AG09309 (cell line): ENCODE data around the gene LTO1.
"Not testable (repeated sequence)": the region's sequence is repeated elsewhere in the genome, so short reads cannot be mapped to it uniquely, and the experiment has no call there.

Experiments used
- DNase-seq: peaks from one replicate; pipeline ENCODE4 v3.0.0-alpha.2; 2010; ENCODE audit warnings: low read depth
- H3K4me3 ChIP-seq: 2 replicates; pipeline ENCODE4 v1.5.1; 2011; ENCODE audit warnings: mild to moderate bottlenecking, low read depth, low read length, moderate library complexity; ENCODE audit not compliant: control insufficient read depth
- CTCF ChIP-seq: IDR thresholded peaks from 2 replicates; pipeline ENCODE4 v1.5.1; 2011; ENCODE audit warnings: mild to moderate bottlenecking, low read depth, low read length, inconsistent platforms; ENCODE audit not compliant: insufficient read depth, control insufficient read depth; ENCODE audit errors: missing control alignments

Gene LTO1

DNA sequence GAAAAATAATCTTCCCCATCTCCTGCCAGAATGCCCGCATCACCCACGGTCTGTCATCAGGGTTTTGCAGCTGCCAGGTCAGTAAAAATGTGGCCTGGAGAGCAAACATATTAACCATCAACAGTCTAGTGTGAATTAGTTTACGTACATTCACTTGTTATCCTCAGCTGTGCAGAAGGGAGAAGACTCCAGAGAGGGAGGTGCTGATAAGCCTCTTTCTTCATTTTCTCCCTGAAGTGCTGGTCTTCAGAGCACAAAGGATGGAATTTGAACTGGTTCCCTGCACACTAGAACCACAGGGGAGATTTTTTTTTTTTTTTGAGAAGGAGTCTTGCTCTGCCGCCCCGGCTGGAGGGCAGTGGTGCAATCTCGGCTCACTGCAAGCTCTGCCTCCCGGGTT lies 20.4 kb upstream of the LTO1 start:
- TF ChIP-seq CTCF: no peak
- H3K4me3 ChIP-seq: no peak overlapping the region
- no peak for DNase-seq

DNA sequence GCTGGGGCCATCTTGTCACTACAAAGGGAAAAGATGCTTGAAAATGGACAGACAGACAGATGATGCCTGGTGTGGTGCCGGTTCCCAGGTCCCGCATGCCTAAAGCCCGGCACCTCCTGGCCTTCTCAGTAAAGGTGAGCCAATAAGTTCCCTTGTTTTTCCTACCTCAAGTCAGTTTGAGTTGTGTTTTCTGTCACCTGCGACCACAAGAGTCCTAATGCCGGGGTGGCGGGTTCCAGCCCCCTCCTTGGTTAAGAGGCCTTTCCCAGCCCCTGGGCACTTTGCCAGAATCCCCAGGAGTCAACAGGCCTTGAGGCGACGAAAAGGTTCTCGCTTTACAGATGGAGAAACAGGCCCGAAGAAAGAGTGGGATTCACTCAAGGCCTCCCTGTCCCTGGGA lies 19.6 kb upstream of the LTO1 start:
- DNase-seq: no peak
- TF ChIP-seq CTCF: no peak
- H3K4me3 ChIP-seq: no peak overlapping the region

DNA sequence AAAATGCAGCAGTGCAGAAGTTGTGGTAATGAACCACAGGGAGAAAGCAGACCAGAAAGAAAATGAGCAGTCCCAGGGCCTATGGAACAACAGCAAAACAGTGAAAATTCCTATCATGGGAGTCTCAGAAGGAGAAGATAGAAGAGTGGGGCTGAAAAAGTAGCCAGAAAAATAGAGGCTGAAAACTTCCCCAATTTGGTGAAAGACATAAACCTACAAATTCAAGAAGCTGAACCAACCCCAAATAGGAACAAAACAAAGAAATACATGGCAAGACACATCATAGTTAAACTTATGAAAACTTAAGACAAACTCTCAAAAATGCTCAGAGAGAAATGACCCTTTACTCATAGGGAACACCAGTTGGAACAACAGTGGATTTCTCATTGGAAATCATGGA lies 17.3 kb upstream of the LTO1 start:
- DNase-seq: no peak
- TF ChIP-seq CTCF: no peak
- no peak overlapping the region for H3K4me3 ChIP-seq

GRCh38 chr11:69691463-69691862 lies 16.3 kb upstream of the LTO1 start:
- TF ChIP-seq CTCF: no peak
- H3K4me3 ChIP-seq: no peak overlapping the region
- DNase-seq: no peak

- TF ChIP-seq CTCF: no peak
- no peak overlapping the region for H3K4me3 ChIP-seq
These were observed 14.5 kb upstream of the LTO1 start for GRCh38 chr11:69689484-69690319.

DNA sequence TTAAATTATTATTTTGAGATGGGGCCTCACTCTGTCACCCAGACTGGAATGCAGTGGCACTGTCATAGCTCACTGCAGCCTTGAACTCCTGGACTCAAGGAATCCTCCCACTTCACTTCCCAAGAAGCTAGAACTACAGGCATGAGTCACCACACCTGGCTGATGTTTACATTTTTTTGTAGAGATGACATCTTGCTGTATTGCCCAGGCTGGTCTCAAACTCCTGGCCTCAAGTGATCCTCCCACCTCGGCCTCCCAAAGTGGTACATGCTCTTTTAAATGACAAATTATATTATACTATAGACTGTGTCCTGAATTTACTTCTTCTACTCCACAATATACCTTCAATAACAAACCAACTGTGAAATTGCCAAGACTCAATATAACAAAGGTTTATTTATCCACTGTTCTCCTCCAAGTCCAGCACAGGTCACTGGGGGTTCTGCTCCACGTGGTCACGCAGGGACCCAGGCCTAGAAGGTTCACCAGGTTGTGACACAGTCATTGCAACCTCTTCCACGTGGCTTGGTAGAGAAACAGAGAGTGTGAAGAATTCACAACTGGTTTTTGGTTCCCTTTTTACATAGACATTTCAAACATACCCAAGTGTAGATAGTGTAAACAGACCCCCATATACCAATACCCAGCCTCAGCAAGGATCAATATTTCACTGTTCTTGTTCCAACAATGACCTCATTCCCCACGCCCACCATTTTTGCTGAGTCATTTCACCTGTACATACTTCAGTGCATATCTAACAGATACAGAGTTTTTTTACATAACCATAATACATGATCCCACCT lies 13.0 kb upstream of the LTO1 start:
- not testable (repeated sequence) for DNase-seq, H3K4me3 ChIP-seq

More at GRCh38 chr11:69689484-69690319, 14.5 kb upstream of the LTO1 start:
- DNase-seq: no peak

GRCh38 chr11:69686856-69687255 lies 11.7 kb upstream of the LTO1 start:
- DNase-seq: no peak
- TF ChIP-seq CTCF: no peak
- no peak overlapping the region for H3K4me3 ChIP-seq
